Femur (tissue), 1 donor: ENCODE measurements around the gene DHFR.

Experiments
- DNase-seq: peaks from one replicate; pipeline ENCODE4 v3.0.0-alpha.2; 2017

DHFR gene

DNA sequence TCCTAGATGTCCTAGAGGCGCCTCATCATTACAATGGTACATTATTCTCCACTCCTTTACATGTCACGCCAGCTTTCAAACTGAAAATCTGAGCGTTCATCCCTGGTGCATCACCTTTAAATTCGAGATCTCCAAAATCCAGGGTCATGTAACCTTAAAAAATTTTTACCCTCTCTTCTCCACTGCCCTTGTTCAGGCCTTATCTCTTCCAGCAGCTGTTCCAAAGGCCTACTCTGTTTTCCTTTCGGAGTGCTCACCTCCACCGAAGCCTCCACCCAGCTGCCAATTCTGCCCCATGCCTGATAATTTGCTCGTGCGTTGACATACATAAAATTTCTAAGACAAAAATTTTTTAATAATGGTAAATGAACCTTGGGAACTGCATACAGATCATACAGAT is 1.3 kb downstream of the DHFR start:
- DNase-seq = no peak

- no peak for DNase-seq
These were observed 7.9 kb downstream of the DHFR start for GRCh38 chr5:80646926-80647325.

GRCh38 chr5:80644900-80645299 is 9.9 kb downstream of the DHFR start:
- DNase-seq = no peak

- no peak for DNase-seq
These were observed 13.4 kb downstream of the DHFR start for GRCh38 chr5:80641353-80641752.

DNA sequence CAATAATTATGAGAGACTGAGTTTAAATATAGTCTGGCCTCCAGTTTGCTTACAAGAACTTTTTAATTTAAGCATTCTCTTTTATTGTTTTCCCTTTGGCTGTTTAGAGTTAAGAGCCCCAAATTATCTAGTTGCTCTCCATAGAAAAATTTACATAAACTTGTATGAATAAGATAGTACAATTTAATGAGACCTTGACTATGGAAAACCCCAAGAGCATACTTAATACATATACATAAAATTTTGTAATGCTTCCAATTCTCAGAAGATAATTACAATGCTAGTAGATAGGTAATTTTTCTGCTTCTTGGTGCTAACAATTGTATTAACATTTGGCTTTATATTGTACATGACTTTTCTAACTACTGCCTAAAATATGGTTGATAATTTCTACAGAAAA is 20.6 kb downstream of the DHFR start:
- DNase-seq = no peak

GRCh38 chr5:80632700-80633099 is 22.1 kb downstream of the DHFR start:
- DNase-seq = no peak

- no peak for DNase-seq
These were observed 23.2 kb downstream of the DHFR start for GRCh38 chr5:80631278-80632259.

DNA sequence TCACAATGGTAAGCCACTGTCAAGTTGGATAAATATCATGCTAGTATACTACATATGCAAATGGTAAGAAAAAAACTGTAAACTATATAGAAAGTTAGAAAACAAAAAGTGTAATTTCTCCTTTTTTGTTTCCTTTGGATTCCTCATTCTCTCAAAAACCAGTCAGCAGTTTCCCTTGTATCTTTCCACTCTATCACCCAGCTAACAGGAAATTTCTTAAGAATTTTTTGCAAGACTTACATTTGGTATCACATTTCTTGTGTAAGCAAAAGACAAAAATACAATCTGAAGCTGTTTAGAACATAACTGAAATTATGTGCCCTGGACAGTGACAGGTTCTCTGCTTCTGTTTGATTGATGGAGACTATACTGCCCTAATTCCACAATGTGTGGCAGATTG is 25.5 kb downstream of the DHFR start:
- no peak for DNase-seq

DNA sequence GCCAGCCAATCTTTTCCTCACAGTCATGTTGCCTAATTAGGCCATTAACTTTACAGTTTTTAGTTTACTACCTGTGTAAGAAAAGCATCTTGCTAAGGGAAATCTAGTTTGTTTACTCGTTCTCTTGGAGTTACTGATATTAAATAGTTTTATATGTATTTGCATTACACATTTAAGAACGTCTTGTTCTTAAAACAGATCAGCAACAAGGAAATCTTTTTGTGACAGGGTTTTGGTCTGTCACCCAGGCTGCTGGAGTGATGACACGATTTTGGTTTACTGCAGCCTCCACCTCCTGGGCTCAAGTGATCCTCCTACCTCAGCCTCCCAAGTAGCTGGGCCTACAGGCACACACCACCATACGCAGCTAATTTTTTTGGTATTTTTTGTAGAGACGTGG is 29.6 kb downstream of the DHFR start:
- DNase-seq = no peak

GRCh38 chr5:80623999-80624398 is 30.8 kb downstream of the DHFR start:
- DNase-seq = no peak

DNA sequence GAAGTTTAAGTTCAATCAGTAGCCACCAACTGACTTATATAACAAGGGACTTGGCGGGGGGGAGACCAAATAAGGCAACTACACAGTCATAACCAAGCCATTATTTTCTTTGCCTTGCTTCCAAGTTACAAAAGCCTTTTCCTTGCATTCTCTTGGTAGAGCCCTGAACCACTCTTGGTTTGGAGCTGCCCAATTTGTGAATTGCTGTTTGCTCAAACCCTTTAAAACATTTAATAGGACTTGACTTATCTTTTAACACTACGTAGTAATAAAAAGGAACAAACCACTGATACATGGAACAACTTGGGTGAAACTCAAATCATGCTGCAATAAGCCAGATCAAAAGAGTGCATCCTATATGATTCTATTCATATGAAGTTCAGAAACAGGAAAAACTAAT is 32.0 kb downstream of the DHFR start:
- DNase-seq = no peak

GRCh38 chr5:80620211-80620610 is 34.6 kb downstream of the DHFR start:
- no peak for DNase-seq

GRCh38 chr5:80619086-80619485 is 35.7 kb downstream of the DHFR start:
- no peak for DNase-seq

DNA sequence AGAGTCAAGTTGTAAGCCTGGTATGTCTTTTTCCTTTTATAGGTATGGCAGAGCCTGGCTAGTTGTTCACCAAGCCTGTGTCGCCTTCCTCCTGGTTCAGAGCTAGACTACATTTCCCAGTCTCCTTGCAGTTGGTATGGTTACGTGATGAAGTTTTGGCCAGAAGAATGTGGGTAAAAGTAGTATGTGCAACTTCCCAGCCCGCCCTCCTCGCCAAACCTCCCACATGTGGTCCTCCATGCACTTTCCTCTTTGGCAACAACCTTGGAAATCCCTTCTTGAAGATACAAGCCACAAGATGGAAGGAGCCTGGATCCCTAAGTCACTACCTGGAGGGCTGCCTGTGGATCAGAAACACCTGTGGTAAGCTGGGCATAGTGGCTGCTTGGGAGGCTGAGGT is 36.3 kb downstream of the DHFR start:
- no peak for DNase-seq

DNA sequence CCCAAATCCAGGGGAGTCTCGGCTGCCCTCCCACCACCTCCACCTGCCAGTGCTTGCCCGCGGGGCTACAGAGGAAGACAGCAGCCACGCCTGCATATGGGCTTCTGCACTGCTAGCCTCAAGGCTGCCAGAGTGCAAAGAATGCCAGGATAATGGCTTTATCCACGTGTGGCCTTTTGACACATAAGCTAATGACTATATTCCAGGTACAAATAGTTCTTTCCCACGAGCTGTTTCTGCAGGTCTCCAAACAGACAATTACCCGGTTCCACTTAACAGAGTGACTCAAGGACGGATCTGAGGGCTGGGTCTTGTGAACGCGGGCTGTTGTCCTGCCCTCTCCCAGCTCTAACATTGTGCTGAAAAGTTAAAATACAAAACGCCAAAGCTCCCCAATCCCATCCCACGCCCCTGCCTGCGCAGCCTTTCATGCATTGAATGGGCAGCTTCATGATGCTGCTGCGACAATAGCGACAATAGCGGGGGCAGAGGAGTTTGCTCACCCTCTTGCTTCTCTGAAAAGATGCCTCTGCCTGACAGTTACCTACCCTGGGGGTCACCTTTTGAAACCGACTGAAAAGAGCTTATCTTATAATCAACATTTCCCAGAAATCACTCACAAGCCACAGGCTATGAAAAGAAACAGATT is 39.4 kb downstream of the DHFR start:
- no peak for DNase-seq

- DNase-seq = no peak
These were observed 45.1 kb downstream of the DHFR start for GRCh38 chr5:80609692-80610091.

GRCh38 chr5:80608731-80609130 is 46.1 kb downstream of the DHFR start:
- no peak for DNase-seq

DNA sequence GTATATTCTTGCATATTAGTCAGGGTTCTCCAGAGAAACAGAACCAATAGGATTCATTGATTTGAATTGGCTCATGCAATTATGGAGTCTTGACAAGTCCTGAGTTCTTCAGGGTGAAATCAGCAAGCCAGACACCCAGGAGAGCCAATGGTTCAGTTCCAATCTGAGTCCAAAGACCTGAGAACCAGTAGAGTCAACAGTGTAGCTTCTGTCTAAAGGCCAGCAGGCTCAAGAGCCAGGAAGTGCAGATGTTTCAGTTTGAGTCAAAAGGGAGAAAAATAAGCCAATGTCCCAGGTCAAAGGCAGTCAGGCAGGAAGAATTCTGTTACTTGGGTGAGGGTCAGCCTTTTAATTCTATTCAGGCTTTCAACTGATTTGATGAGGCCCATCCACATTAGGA is 47.0 kb downstream of the DHFR start:
- DNase-seq = no peak

DNA sequence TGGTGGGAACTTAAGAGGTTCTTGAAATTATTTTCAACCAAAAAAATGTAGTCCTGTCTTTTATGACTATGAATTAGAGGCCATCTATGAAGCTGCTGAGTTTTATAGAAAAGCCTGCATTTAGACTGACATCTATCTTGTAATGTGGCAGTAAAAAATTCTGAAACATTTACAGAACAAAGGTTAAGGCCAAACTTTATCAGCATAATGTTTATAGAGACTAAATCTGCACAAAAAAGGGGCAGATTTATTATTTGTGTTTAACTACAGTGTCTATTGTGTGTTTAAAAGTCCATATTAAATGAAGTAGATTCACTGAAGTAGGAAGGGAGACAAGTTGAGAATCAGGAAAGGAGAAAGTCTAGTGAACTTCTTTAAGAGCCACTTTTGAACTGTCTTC is 47.4 kb downstream of the DHFR start:
- DNase-seq = no peak

- no peak for DNase-seq
These were observed 53.7 kb downstream of the DHFR start for GRCh38 chr5:80600943-80601693.

GRCh38 chr5:80597500-80597899 is 57.3 kb downstream of the DHFR start:
- no peak for DNase-seq

DNA sequence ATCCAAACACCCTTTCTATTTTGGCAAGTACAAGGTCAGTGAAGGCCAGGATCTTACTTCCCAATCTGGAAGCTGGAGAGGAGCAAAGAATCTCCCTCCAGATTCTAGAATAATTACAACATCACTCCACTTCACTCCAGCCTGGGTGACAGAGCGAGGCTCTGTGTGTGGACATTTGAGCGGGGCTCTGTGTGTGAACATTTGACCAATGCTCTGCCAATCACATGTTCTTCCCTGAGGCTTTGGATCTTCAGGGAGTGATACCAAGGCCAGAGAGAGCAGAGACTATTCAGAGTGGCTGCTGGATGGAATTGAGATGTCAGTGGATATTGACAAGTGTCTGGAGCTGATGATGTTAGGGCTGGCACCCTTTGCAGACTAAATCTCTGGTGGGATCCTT is 60.0 kb downstream of the DHFR start:
- DNase-seq = no peak

DNA sequence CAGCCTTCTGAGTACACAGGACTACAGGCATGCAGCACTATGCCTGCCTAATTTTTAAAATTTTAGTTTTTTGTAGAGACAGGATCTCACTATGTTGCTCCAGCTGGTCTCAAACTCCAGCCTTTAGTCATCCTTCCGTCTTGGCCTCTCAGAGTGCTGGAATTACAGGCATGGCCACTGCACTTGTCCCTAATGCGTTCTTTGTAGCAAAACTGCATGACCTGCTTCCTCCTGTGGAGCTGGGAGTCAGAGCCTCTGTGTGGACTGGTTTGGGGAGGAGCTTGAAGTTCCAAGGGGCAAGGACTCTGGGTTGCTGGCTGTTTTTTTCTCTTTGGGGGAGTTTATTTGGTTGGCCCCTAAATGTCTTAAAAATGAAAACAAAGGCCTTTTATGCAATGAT is 62.0 kb downstream of the DHFR start:
- no peak for DNase-seq

DNA sequence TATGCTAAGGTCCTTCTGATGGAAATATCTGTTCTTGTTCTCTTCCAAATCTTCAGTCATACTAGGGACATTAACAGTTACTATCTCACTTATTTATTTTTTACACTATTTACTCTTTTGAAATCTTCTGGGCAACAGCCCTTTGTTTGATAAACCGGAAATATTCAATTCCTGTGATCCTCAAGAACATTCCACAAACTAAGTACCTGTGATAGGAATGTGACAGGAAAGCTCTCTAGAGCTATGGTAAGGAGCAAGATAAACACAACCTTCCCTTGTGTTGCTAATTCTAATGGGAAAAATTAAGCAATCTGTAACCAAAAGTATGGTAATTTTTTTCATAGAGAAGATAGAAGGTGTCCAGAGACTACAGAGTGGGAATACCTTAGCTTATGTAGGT is 62.7 kb downstream of the DHFR start:
- no peak for DNase-seq
